Caco-2 (cell line): ENCODE data around the gene RASGRP1. TPM values are rescaled to one million over a fixed set of nuclear protein-coding genes. Genes with fewer than 3 reads are reported as not detected.

Experiments used
- BruUV-seq: library from RNA; stranded (reverse); fragments of 400-500 nt; replicated peaks from 2 replicates; lab custom pipeline; 2021; lab: Mats Ljungman, UMichigan
- CTCF ChIA-PET: fragments of 300-600 bp; sonication (Branson Sonifier 250); formaldehyde crosslinking; loops from one replicate; lab custom pipeline; 2022; ENCODE audit warnings: antibody characterized with exemption; lab: Charles Lee
- POLR2A ChIA-PET: fragments of 300-600 bp; sonication (Branson Sonifier 250); formaldehyde crosslinking; loops from one replicate; lab custom pipeline; 2022; ENCODE audit warnings: antibody characterized with exemption; lab: Charles Lee
- DNase-seq, 2 experiments: peaks; one replicate each; pipeline versions ENCODE4 v3.0.0 to v3.0.0-alpha.2; 2020 to 2022
- H3K27me3 ChIP-seq: replicated peaks from 2 replicates; pipeline ENCODE4 v1.6.0; 2011; ENCODE audit warnings: low read length; ENCODE audit not compliant: control insufficient read depth, insufficient read depth
- H3K36me3 ChIP-seq: 2 replicates; pipeline ENCODE4 v1.5.1; 2011; ENCODE audit warnings: low read length; ENCODE audit not compliant: control insufficient read depth, insufficient read depth
- H3K4me1 ChIP-seq: fragments of 250-450 bp; sonication (Bioruptor Pico); 2 replicates; pipeline ENCODE4 v1.5.1; 2020; ENCODE audit warnings: mild to moderate bottlenecking
- H3K4me3 ChIP-seq: 2 replicates; pipeline ENCODE4 v1.5.1; 2011; ENCODE audit warnings: low read depth, mild to moderate bottlenecking, control low read depth, low read length
- H3K9me3 ChIP-seq: fragments of 250-450 bp; sonication (Bioruptor Pico); 2 replicates; pipeline ENCODE4 v1.5.1; 2020; ENCODE audit warnings: mild to moderate bottlenecking, moderate library complexity
- H3K27ac Mint-ChIP-seq: one replicate; pipeline ENCODE4 v1.8.0; 2022; ENCODE audit warnings: mixed read lengths; ENCODE audit not compliant: unreplicated experiment
- H3K27me3 Mint-ChIP-seq: one replicate; pipeline ENCODE4 v1.8.0; 2022; ENCODE audit warnings: mixed read lengths; ENCODE audit not compliant: insufficient read depth, unreplicated experiment
- H3K36me3 Mint-ChIP-seq: one replicate; pipeline ENCODE4 v1.8.0; 2022; ENCODE audit warnings: mild to moderate bottlenecking, mixed read lengths; ENCODE audit not compliant: insufficient read depth, unreplicated experiment
- H3K4me1 Mint-ChIP-seq: one replicate; pipeline ENCODE4 v1.8.0; 2022; ENCODE audit warnings: low read depth, mixed read lengths; ENCODE audit not compliant: unreplicated experiment
- H3K4me3 Mint-ChIP-seq: one replicate; pipeline ENCODE4 v1.8.0; 2022; ENCODE audit warnings: mild to moderate bottlenecking, moderate library complexity, mixed read lengths; ENCODE audit not compliant: unreplicated experiment
- H3K9me3 Mint-ChIP-seq: one replicate; pipeline ENCODE4 v1.8.0; 2022; ENCODE audit warnings: mixed read lengths; ENCODE audit not compliant: unreplicated experiment
- intact Hi-C: fragments of 100-400 bp; cut with micrococcal nuclease; formaldehyde crosslinking; loops from one replicate; pipeline ENCODE4 v1.10.0; 2022; ENCODE audit not compliant: unreplicated experiment
- total RNA-seq: library from RNA; stranded (reverse); gene quantifications from 2 replicates; pipeline ENCODE4 v1.2.3, GENCODE V29; 2022
- TF ChIP-seq, protein P1 (sequence below), 2 experiments: fragments of 200-600 bp in 1 of 2; IDR thresholded peaks; 1 replicate in 1 of 2; 2 replicates in 1 of 2; pipeline versions ENCODE4 v1.5.1 to v1.8.0; 2011 to 2022; ENCODE audit warnings: antibody characterized with exemption in 1 of 2, control low read depth in 1 of 2, inconsistent platforms in 1 of 2, low read depth in 1 of 2, low read length in 1 of 2, mild to moderate bottlenecking in 1 of 2, moderate library complexity in 1 of 2; ENCODE audit not compliant: insufficient read depth in 1 of 2, severe bottlenecking in 1 of 2, unreplicated experiment in 1 of 2

The RASGRP1 gene
- total RNA-seq, 1 experiment from 2014 or later = 7.3 TPM

DNA sequence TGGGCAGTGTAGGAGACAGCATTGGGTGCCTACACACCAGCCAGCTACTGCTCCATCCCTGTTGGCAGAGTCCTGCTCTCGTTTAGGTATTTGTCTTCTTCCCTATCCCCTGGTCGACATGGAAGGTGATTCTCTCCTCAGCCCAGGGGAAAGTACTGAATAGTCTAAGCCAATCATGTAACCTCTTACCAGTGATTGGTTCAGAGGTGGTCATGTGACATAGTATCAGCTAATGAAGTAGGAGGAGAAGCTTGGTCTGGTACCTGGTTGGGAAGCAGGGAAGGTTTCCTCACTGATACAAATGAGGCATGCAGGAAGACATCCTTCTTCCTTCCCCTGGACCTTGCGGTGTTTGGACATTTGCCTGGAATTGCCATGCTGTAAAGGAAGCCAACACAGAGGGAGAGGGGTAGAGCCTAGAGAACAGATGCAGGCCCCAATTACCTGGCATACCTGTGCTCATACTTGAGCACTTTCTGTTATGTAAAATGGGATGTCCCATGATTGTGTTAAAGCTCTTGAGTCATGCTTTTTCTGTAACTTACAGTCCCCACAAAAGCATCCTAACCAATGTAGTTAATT is 32.7 kb upstream of the RASGRP1 start:
- POLR2A ChIA-PET = no interaction called here
- Mint-ChIP-seq H3K27ac (no peak overlapping the region), H3K27me3 (no peaks in the 10 kb centered on the region), H3K4me3 (no peak overlapping the region), H3K36me3 (no peaks in the 10 kb centered on the region), H3K9me3 (no peaks in the 10 kb centered on the region), H3K4me1 (peaks cover 13% of the 10 kb centered on the region)
- Histone ChIP-seq H3K4me3 (no peak overlapping the region), H3K27me3 (no peaks in the 10 kb centered on the region), H3K9me3 (no peaks in the 10 kb centered on the region), H3K36me3 (no peaks in the 10 kb centered on the region), H3K4me1 (peaks cover 30% of the 10 kb centered on the region)
- no peak for DNase-seq
- BruUV-seq = no TSS peak
- TF ChIP-seq, protein P1, sequence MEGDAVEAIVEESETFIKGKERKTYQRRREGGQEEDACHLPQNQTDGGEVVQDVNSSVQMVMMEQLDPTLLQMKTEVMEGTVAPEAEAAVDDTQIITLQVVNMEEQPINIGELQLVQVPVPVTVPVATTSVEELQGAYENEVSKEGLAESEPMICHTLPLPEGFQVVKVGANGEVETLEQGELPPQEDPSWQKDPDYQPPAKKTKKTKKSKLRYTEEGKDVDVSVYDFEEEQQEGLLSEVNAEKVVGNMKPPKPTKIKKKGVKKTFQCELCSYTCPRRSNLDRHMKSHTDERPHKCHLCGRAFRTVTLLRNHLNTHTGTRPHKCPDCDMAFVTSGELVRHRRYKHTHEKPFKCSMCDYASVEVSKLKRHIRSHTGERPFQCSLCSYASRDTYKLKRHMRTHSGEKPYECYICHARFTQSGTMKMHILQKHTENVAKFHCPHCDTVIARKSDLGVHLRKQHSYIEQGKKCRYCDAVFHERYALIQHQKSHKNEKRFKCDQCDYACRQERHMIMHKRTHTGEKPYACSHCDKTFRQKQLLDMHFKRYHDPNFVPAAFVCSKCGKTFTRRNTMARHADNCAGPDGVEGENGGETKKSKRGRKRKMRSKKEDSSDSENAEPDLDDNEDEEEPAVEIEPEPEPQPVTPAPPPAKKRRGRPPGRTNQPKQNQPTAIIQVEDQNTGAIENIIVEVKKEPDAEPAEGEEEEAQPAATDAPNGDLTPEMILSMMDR (IDR thresholded peaks at IDR 0.05; ENCODE audit: insufficient read depth in 1 of 2, low read depth in 1 of 2, low read length in 1 of 2, severe bottlenecking in 1 of 2, unreplicated experiment in 1 of 2) = no peak
- CTCF ChIA-PET = no interaction called here
- intact Hi-C loops = no loop called here

DNA sequence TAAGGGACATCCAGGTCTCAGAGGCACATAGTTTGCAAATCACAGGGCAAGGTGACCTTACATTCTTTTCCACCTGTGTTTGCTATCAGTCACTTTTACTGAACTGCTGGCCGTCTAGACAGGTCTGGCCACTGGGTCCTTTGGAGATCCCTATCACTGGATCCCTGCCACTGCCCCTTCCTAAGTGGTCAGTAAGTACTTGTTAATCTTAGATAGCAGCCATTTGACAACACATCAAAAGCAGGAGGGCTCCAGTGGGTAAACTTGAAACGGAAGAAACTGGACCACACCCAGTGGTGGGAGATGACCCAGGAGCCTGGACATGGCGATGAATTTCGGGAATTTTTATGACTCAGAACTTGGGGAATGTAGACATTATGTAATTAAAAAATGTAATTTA is 28.9 kb upstream of the RASGRP1 start:
- Histone ChIP-seq H3K4me1 (peaks cover 41% of the 10 kb centered on the region), H3K36me3 (no peaks in the 10 kb centered on the region), H3K27me3 (no peaks in the 10 kb centered on the region), H3K9me3 (no peaks in the 10 kb centered on the region), H3K4me3 (no peak overlapping the region)
- H3K9me3 Mint-ChIP-seq = no peaks in the 10 kb centered on the region
- no peak overlapping the region for H3K4me3 Mint-ChIP-seq
- intact Hi-C loops = loop anchor here (1.0 kb wide), 1 partner anchor 163 kb away; no protein-coding TSS in a partner anchor
- peaks cover 31% of the 10 kb centered on the region for H3K4me1 Mint-ChIP-seq
- H3K27me3 Mint-ChIP-seq = no peaks in the 10 kb centered on the region
- no TSS peak for BruUV-seq
- no peak overlapping the region for H3K27ac Mint-ChIP-seq
- POLR2A ChIA-PET = no interaction called here
- DNase-seq = peak; percentile 70 to 84
- TF ChIP-seq, protein P1 (IDR thresholded peaks at IDR 0.05; ENCODE audit: insufficient read depth in 1 of 2, low read depth in 1 of 2, low read length in 1 of 2, severe bottlenecking in 1 of 2, unreplicated experiment in 1 of 2) = no peak
- CTCF ChIA-PET = no interaction called here
- H3K36me3 Mint-ChIP-seq = no peaks in the 10 kb centered on the region

DNA sequence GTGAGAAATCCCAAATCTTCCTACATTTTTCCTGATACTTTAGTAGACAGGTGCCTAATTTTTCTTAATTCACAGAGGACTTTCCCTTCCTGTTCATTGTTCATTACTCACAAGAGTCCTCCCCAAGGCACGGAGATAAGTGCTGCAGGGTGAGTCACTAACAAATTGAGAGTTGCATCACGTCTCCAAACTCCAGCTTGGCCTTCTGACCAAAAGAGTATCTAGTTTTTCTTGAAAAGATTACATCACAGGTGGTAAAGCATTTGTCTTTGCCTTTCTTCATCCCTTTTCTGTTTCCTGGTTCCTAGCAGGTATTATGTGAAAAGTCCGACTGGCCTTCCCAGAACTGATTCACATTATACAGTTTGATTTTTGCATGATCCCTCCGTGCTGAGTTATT is 24.9 kb upstream of the RASGRP1 start:
- Mint-ChIP-seq H3K4me3 (peak overlapping the region; percentile 20), H3K4me1 (peaks cover 31% of the 10 kb centered on the region), H3K27ac (peak overlapping the region; percentile 51), H3K9me3 (peaks cover 8% of the 10 kb centered on the region), H3K36me3 (no peaks in the 10 kb centered on the region), H3K27me3 (no peaks in the 10 kb centered on the region)
- intact Hi-C loops = no loop called here
- TF ChIP-seq, protein P1 (IDR thresholded peaks at IDR 0.05; ENCODE audit: insufficient read depth in 1 of 2, low read depth in 1 of 2, low read length in 1 of 2, severe bottlenecking in 1 of 2, unreplicated experiment in 1 of 2) = no peak
- Histone ChIP-seq H3K4me3 (no peak overlapping the region), H3K27me3 (no peaks in the 10 kb centered on the region), H3K9me3 (no peaks in the 10 kb centered on the region), H3K36me3 (no peaks in the 10 kb centered on the region), H3K4me1 (peaks cover 42% of the 10 kb centered on the region)
- BruUV-seq = no TSS peak
- peak; percentile 45 to 47 for DNase-seq
- CTCF ChIA-PET = interaction anchor here (0.9 kb wide), 1 partner anchor 26 kb away, joined by 3 read pairs; no protein-coding TSS in a partner anchor
- POLR2A ChIA-PET = no interaction called here
